Sigmoid colon (tissue), 7 donors: ENCODE data around the gene KCNIP1. TPM values are rescaled to one million over a fixed set of nuclear protein-coding genes. Genes with fewer than 3 reads are reported as not detected.

Experiments used
- DNase-seq: peaks from one replicate; pipeline ENCODE4 v3.0.0-alpha.2; 2019
- H3K27ac ChIP-seq, 4 donors: fragments of 200-600 bp; sonication (generic); one replicate each; pipeline ENCODE4 v1.5.1; 2016 to 2019; ENCODE audit warnings: mild to moderate bottlenecking in 1 of 4
- H3K27me3 ChIP-seq, 3 donors: fragments of 200-600 bp; sonication (generic); one replicate each; pipeline ENCODE4 v1.5.1; 2019; ENCODE audit warnings: mild to moderate bottlenecking in 1 of 3
- H3K36me3 ChIP-seq, 4 donors: fragments of 200-600 bp; sonication (generic); one replicate each; pipeline ENCODE4 v1.5.1; 2016 to 2019
- H3K4me1 ChIP-seq, 4 donors: fragments of 200-600 bp; sonication (generic); one replicate each; pipeline ENCODE4 v1.5.1; 2017 to 2019
- H3K4me3 ChIP-seq, 4 donors: fragments of 200-600 bp; sonication (generic); one replicate each; pipeline ENCODE4 v1.5.1; 2017 to 2019; ENCODE audit warnings: mild to moderate bottlenecking in 2 of 4, moderate library complexity in 1 of 4
- H3K9me3 ChIP-seq, 4 donors: fragments of 200-600 bp in 3 of 4; sonication (generic) in 3 of 4; one replicate each; pipeline versions ENCODE4 v1.5.1 to v1.6.1; 2013 to 2019
- CTCF ChIP-seq, 4 experiments: fragments of 450-650 bp in 3 of 4; fragments of 200-600 bp in 1 of 4; IDR thresholded peaks; one replicate each; pipeline ENCODE4 v1.5.1; 2016 to 2019; ENCODE audit warnings: antibody characterized with exemption in 4 of 4, mild to moderate bottlenecking in 3 of 4, moderate library complexity in 2 of 4
- EP300 ChIP-seq, 4 donors: sonication (generic); formaldehyde crosslinking; IDR thresholded peaks; one replicate each; pipeline ENCODE4 v1.6.1; 2017; ENCODE audit warnings: antibody characterized with exemption in 4 of 4
- POLR2A ChIP-seq, 2 donors: fragments of 450-650 bp; IDR thresholded peaks; one replicate each; pipeline ENCODE4 v1.6.1; 2016; ENCODE audit warnings: antibody characterized with exemption in 2 of 2, mild to moderate bottlenecking in 2 of 2, moderate library complexity in 2 of 2
- POLR2AphosphoS5 ChIP-seq, 4 donors: sonication (generic); formaldehyde crosslinking; IDR thresholded peaks; one replicate each; pipeline ENCODE4 v1.6.1; 2017; ENCODE audit warnings: antibody characterized with exemption in 4 of 4
- WGBS, 2 donors: extraction: QIAGEN DNeasy Blood & Tissue Kit; methylation state at CpG; one replicate each; pipeline ENCODE4 v1.1.7; 2013; 5-methylcytosine and 5-hydroxymethylcytosine counted together
- intact Hi-C: fragments of 100-400 bp; cut with DNase I; formaldehyde crosslinking; loops from one replicate; pipeline ENCODE4 v1.15.1; 2023
- polyA plus RNA-seq, 3 donors: library from polyadenylated mRNA; stranded (reverse); fragments of 200-250 nt; gene quantifications; one replicate each; pipeline ENCODE4 v1.2.3, GENCODE V29; 2013
- total RNA-seq, 4 donors: library from RNA; depleted of rRNA; stranded (reverse); fragments of >200 nt; gene quantifications; one replicate each; pipeline ENCODE4 v1.1.0, GENCODE V29; 2016
- donor health status: healthy with polysubstance abuse.
- donor health status: Bipolar disorder and iron deficiency.
- donor health status: healthy.

The KCNIP1 gene
- total and polyA plus RNA-seq, 7 donors, result 0.28 to 2.8 (median 1.1) TPM; not detected in 2

- Histone ChIP-seq H3K9me3 (no peaks in the 10 kb centered on the region), H3K36me3 (no peaks in the 10 kb centered on the region), H3K27me3 (no peaks in the 10 kb centered on the region), H3K4me3 (no peak overlapping the region), H3K27ac (no peak overlapping the region), H3K4me1 (no peaks in the 10 kb centered on the region)
- WGBS, 2 donors, result 89 to 92% methylated on average over 4 of the region's 4 CpGs
- TF ChIP-seq CTCF (IDR thresholded peaks at IDR 0.05) (no peak), EP300 (IDR thresholded peaks at IDR 0.05) (no peak), POLR2AphosphoS5 (IDR thresholded peaks at IDR 0.05) (no peak), POLR2A (IDR thresholded peaks at IDR 0.05) (no peak)
- intact Hi-C loops, result no loop called here
- no peak for DNase-seq
Measured at GRCh38 chr5:170655476-170655875, 151.7 kb downstream of the KCNIP1 start.

GRCh38 chr5:170655920-170656319 lies 152.1 kb downstream of the KCNIP1 start:
- TF ChIP-seq POLR2AphosphoS5 (IDR thresholded peaks at IDR 0.05) (no peak), POLR2A (IDR thresholded peaks at IDR 0.05) (no peak), CTCF (IDR thresholded peaks at IDR 0.05) (no peak), EP300 (IDR thresholded peaks at IDR 0.05) (no peak)
- intact Hi-C loops, result no loop called here
- Histone ChIP-seq H3K4me3 (no peak overlapping the region), H3K27me3 (no peaks in the 10 kb centered on the region), H3K36me3 (no peaks in the 10 kb centered on the region), H3K9me3 (no peaks in the 10 kb centered on the region), H3K27ac (no peak overlapping the region), H3K4me1 (no peaks in the 10 kb centered on the region)
- WGBS, 2 donors, result 84 to 85% methylated on average over 4 of the region's 4 CpGs
- no peak for DNase-seq

- DNase-seq, result no peak
- 83% methylated on average over 4 of the region's 4 CpGs for WGBS, 2 donors
- Histone ChIP-seq H3K9me3 (no peaks in the 10 kb centered on the region), H3K4me1 (no peaks in the 10 kb centered on the region), H3K27me3 (no peaks in the 10 kb centered on the region), H3K4me3 (no peak overlapping the region), H3K27ac (no peak overlapping the region), H3K36me3 (no peaks in the 10 kb centered on the region)
- intact Hi-C loops, result no loop called here
- TF ChIP-seq CTCF (IDR thresholded peaks at IDR 0.05) (no peak), EP300 (IDR thresholded peaks at IDR 0.05) (no peak)
Measured at GRCh38 chr5:170656346-170656745, 152.5 kb downstream of the KCNIP1 start.

GRCh38 chr5:170660531-170660930 lies 156.7 kb downstream of the KCNIP1 start:
- intact Hi-C loops, result no loop called here
- 49 to 76% methylated on average over 6 of the region's 6 CpGs for WGBS, 2 donors

More at GRCh38 chr5:170660531-170660930, 156.7 kb downstream of the KCNIP1 start:
- no peak overlapping the region for H3K27ac ChIP-seq
- no peak for TF ChIP-seq POLR2A (IDR thresholded peaks at IDR 0.05)
- TF ChIP-seq CTCF (IDR thresholded peaks at IDR 0.05), result no peak
- no peak for TF ChIP-seq POLR2AphosphoS5 (IDR thresholded peaks at IDR 0.05)
- no peak for TF ChIP-seq EP300 (IDR thresholded peaks at IDR 0.05)
- no peak overlapping the region for H3K4me3 ChIP-seq
- no peaks in the 10 kb centered on the region for H3K9me3 ChIP-seq
- no peaks in the 10 kb centered on the region for H3K27me3 ChIP-seq
- no peaks in the 10 kb centered on the region for H3K36me3 ChIP-seq
- no peaks in the 10 kb centered on the region for H3K4me1 ChIP-seq
- DNase-seq, result no peak
